Kidney epithelial cell (primary cell): ENCODE results near the gene ZNF827. TPM values are rescaled to one million over a fixed set of nuclear protein-coding genes. Genes with fewer than 3 reads are reported as not detected.

Source experiments
- DNase-seq: peaks from one replicate; pipeline ENCODE4 v3.0.0-alpha.2; 2010; ENCODE audit warnings: low read depth
- H3K27me3 ChIP-seq: 2 replicates; pipeline ENCODE4 v1.6.0; 2011; ENCODE audit warnings: low read length; ENCODE audit not compliant: control insufficient read depth, insufficient read depth
- H3K36me3 ChIP-seq: 2 replicates; pipeline ENCODE4 v1.5.1; 2011; ENCODE audit warnings: low read length; ENCODE audit not compliant: control insufficient read depth, insufficient read depth
- H3K4me3 ChIP-seq: 2 replicates; pipeline ENCODE4 v1.5.1; 2011; ENCODE audit warnings: low read depth, mild to moderate bottlenecking, control low read depth, low read length
- CTCF ChIP-seq: IDR thresholded peaks from 2 replicates; pipeline ENCODE4 v1.5.1; 2011; ENCODE audit warnings: mild to moderate bottlenecking, moderate library complexity, low read length, control low read depth, inconsistent platforms; ENCODE audit not compliant: insufficient read depth, poor library complexity, severe bottlenecking
- total RNA-seq: library from RNA; depleted of rRNA; stranded (reverse); fragments of >200 nt; gene quantifications from 2 replicates; pipeline ENCODE4 v1.2.3, GENCODE V29; 2015

Gene ZNF827
- total RNA-seq, 1 donor from 2014 or later: 14.0 TPM

- no peak for TF ChIP-seq CTCF
- DNase-seq: no peak
- Histone ChIP-seq H3K27me3 (no peaks in the 10 kb centered on the region), H3K36me3 (no peaks in the 10 kb centered on the region), H3K4me3 (no peak overlapping the region)
Measured at GRCh38 chr4:145863191-145863590, 75.4 kb downstream of the ZNF827 start.

GRCh38 chr4:145861336-145862318 is 77.0 kb downstream of the ZNF827 start:
- H3K27me3 ChIP-seq: no peaks in the 10 kb centered on the region
- no peak overlapping the region for H3K4me3 ChIP-seq
- H3K36me3 ChIP-seq: no peaks in the 10 kb centered on the region
- no peak for TF ChIP-seq CTCF
- no peak for DNase-seq

GRCh38 chr4:145860897-145861296 is 77.7 kb downstream of the ZNF827 start:
- DNase-seq: no peak
- no peak for TF ChIP-seq CTCF
- Histone ChIP-seq H3K36me3 (no peaks in the 10 kb centered on the region), H3K27me3 (no peaks in the 10 kb centered on the region), H3K4me3 (no peak overlapping the region)

GRCh38 chr4:145860446-145860845 is 78.2 kb downstream of the ZNF827 start:
- no peak for DNase-seq
- Histone ChIP-seq H3K4me3 (no peak overlapping the region), H3K36me3 (no peaks in the 10 kb centered on the region), H3K27me3 (no peaks in the 10 kb centered on the region)
- no peak for TF ChIP-seq CTCF

- no peaks in the 10 kb centered on the region for H3K36me3 ChIP-seq
- TF ChIP-seq CTCF: no peak
Measured at GRCh38 chr4:145859926-145860325, 78.7 kb downstream of the ZNF827 start.

More at GRCh38 chr4:145859926-145860325, 78.7 kb downstream of the ZNF827 start:
- Histone ChIP-seq H3K4me3 (no peak overlapping the region), H3K27me3 (no peaks in the 10 kb centered on the region)
- DNase-seq: no peak
